Articular chondrocyte of knee joint (primary cell): Measurements from ENCODE around the gene TCEA3. TPM values are rescaled to one million over a fixed set of nuclear protein-coding genes. Genes with fewer than 3 reads are reported as not detected.

Source experiments
- total RNA-seq: library from RNA; depleted of rRNA; stranded (reverse); fragments of >200 nt; gene quantifications from 2 replicates; pipeline ENCODE4 v1.2.3, GENCODE V29; 2012

Gene TCEA3
- 45.6 and 71.5 TPM in 2 replicates for total RNA-seq

GRCh38 chr1:23424293-23425192 lies at the start of gene TCEA3:
Gene TCEA3, minus strand, starts transcription at chr1:23424748. Its CDS starts 115 bp downstream, at chr1:23424633.

GRCh38 chr1:23369335-23370013 lies 55.1 kb downstream of the TCEA3 start, which contains the start of gene ZNF436:
Gene ZNF436, minus strand, starts transcription at chr1:23369836. Its CDS starts 1,831 bp downstream, at chr1:23368005.

GRCh38 chr1:23344111-23344986 lies 80.2 kb downstream of the TCEA3 start, which contains the start of gene HNRNPR:
Gene HNRNPR, minus strand, starts transcription at chr1:23344284. Its CDS starts 3,276 bp downstream, at chr1:23341008.

Other genes starting within 250 kb of the TCEA3 start
- 0.11 TPM in 1 of 2 replicates, not detected in the other for gene HTR1D, start 207.2 kb downstream of the TCEA3 start, total RNA-seq
- 85.9 and 94.9 TPM in 2 replicates for gene HNRNPR, start 80.5 kb downstream of the TCEA3 start, total RNA-seq
- 38.0 and 38.8 TPM in 2 replicates for gene ZNF436, start 54.9 kb downstream of the TCEA3 start, total RNA-seq
- 127 and 150 TPM in 2 replicates for gene ASAP3, start 59.4 kb upstream of the TCEA3 start, total RNA-seq
- 1.2 and 2.6 TPM in 2 replicates for gene E2F2, start 106.5 kb upstream of the TCEA3 start, total RNA-seq
- gene ID3, start 134.8 kb upstream of the TCEA3 start, total RNA-seq, result 311 and 497 TPM in 2 replicates